ENCODE results near the gene BCR. TPM values are rescaled to one million over a fixed set of nuclear protein-coding genes. Genes with fewer than 3 reads are reported as not detected.

Gene BCR
- total RNA-seq, 1 donor from 2014 or later, result 186 TPM

GRCh38 chr22:23245799-23246136 lies 65.5 kb downstream of the BCR start:
- no peak for DNase-seq

- DNase-seq, result no peak
Measured at GRCh38 chr22:23246982-23247766, 66.9 kb downstream of the BCR start.

GRCh38 chr22:23248583-23248982 lies 68.3 kb downstream of the BCR start:
- DNase-seq, result peak; percentile 39

- no peak for DNase-seq
Measured at GRCh38 chr22:23250056-23250784, 69.9 kb downstream of the BCR start.

- no peak for DNase-seq
Measured at GRCh38 chr22:23250785-23251363, 70.6 kb downstream of the BCR start.

- DNase-seq, result peak; percentile 37
Measured at GRCh38 chr22:23251445-23252093, 71.3 kb downstream of the BCR start.

- no peak for DNase-seq
Measured at GRCh38 chr22:23253475-23254055, 73.3 kb downstream of the BCR start.

GRCh38 chr22:23255506-23256170 lies 75.3 kb downstream of the BCR start:
- DNase-seq, result no peak

- DNase-seq, result no peak
Measured at GRCh38 chr22:23256171-23256932, 76.0 kb downstream of the BCR start.

GRCh38 chr22:23256986-23257888 lies 76.9 kb downstream of the BCR start:
- DNase-seq, result no peak

GRCh38 chr22:23257889-23258825 lies 77.8 kb downstream of the BCR start:
- no peak for DNase-seq

GRCh38 chr22:23258826-23259170 lies 78.5 kb downstream of the BCR start:
- DNase-seq, result no peak

GRCh38 chr22:23259916-23260644 lies 79.8 kb downstream of the BCR start:
- DNase-seq, result no peak

- no peak for DNase-seq
Measured at GRCh38 chr22:23260645-23261581, 80.6 kb downstream of the BCR start.

- DNase-seq, result no peak
Measured at GRCh38 chr22:23261900-23262450, 81.7 kb downstream of the BCR start.

- no peak for DNase-seq
Measured at GRCh38 chr22:23262518-23263332, 82.4 kb downstream of the BCR start.

All from dermis blood vessel endothelial cell (primary cell).